HG03196 (cell line): ENCODE data around the gene AKAIN1.
A peak's percentile ranks its signal among the peaks of the same experiment; 100 is the strongest.

ENCODE experiments used
- ATAC-seq: cut with Tn5 transposase; IDR thresholded peaks from one replicate; pipeline ENCODE4 v1.9.1; 2021; ENCODE audit not compliant: unreplicated experiment

The AKAIN1 gene

GRCh38 chr18:5197032-5197434 is at the start of gene AKAIN1:
TSS of gene AKAIN1 (minus strand) at chr18:5197257. CDS start at chr18:5197053, 204 bp downstream.
- ATAC-seq: no peak

- no peak for ATAC-seq
Observed at GRCh38 chr18:5244941-5245340, 47.9 kb upstream of the AKAIN1 start.

DNA sequence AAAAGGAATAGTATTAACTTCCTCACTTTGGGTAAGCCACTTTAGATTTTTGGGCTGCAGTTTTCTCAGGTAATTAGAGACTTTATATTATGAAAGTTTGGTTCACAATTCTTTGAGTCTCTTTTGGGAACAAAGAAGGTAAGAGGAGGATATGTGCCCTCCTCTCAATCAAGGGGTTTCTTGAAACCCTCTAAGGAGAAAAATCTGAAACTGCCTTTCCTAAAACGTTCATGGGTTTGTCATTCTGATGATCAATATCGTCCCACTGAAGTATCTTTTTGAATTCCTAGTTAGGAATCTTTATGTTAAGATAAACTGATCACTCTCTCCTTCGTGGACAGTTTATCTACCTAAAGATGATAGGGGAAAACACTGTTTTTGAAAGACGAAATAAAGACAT is 42.4 kb upstream of the AKAIN1 start:
- ATAC-seq: no peak

- ATAC-seq: peak; percentile 36
Observed at GRCh38 chr18:5238371-5238976, 41.4 kb upstream of the AKAIN1 start.

DNA sequence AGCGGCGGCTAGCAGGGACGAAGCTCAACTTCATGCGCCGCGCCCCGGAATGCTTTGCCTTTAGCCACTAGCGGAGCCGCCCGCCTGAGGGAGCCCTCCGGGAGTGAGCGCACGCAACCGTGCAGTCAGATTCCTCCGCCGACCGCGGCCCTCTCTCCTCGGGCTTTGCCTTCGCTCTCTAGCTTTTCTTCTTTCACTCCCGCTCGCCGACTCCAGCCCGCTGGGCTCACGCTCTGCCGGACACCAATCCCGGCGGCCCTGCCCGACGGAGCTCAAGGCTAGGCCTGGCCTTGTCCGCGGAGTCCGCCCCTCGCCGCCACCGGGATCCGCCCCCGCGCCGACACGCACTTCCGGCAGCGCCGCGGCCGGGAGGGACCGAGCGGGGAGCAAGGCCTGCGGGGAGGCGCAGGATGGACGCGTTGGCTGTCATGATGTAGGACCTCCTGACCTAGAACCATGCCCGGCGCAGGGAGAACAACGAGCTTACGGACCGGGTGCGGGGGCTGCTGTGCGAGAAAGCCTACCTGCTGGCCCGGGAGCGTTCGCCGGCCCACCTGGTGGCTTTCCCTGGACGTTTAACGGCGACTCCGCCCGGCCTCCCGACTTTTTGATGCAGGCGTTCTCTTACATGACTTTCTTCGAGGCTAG is 40.8 kb upstream of the AKAIN1 start:
- peak; percentile 96 for ATAC-seq

DNA sequence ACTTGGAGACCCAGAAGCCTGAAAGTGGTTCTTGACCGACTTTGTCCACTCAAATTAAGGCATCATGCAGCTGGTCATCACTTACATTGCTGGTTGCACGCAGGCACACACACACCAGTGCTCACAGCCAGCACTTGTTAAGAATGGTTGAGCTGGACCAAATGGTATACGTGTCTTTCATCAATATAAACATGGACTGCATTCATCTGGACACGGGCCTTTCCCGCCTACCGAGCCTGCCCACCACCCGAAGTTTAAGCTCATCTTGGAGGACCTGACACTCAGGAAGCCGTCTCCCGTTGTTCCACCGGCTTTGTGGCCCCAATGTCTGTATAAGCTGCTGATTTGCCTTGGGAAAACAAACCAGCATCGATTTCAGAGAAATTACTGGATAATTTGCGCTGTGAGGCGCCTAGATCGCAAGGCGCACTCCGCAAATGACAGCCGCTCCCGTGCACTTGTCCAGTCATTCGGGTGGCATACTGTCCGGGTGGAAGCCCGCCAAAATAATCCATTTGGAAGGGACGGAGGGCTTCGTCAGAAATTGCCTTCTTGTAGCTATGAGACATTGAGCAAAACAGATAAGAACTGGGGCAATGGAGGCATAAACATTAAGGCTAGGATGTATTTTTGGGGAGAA is 40.1 kb upstream of the AKAIN1 start:
- peak; percentile 38 for ATAC-seq

DNA sequence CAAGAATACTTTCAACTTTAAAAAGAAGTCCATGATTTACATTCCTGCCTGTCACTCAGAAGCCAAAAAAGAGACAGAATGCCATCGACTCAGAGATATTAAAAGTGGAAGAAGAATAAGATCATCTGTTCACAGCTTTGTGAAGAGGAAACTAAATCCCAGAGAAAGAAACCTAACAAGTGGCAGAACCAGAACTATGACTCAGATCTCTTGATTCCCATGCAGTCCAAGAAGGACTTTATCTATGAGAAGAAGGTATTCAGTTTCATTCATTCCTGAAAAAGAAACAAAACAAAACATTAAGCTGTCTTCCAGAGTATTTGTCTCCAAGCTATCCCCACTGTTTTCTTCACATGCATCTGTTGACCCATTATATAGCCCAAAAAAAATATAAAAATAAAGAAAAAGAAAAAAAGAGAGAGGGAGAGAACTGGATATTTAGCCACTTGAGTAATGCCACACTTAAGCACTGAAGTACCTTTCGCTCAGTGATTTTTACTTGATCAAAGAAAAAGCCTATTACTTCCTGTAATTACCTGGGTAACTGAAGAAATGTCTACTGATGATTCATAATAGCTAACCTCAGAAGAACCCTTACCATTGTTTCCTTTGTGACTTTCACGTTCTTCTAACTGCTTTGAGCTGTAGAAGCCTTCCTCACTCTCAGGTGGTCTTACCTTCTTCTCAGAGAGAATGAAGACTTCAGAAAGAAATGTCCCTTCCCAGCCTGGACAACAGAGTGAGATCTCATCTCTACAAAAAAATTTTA is 17.7 kb upstream of the AKAIN1 start:
- no peak for ATAC-seq

- no peak for ATAC-seq
Observed at GRCh38 chr18:5207471-5208150, 10.6 kb upstream of the AKAIN1 start.

DNA sequence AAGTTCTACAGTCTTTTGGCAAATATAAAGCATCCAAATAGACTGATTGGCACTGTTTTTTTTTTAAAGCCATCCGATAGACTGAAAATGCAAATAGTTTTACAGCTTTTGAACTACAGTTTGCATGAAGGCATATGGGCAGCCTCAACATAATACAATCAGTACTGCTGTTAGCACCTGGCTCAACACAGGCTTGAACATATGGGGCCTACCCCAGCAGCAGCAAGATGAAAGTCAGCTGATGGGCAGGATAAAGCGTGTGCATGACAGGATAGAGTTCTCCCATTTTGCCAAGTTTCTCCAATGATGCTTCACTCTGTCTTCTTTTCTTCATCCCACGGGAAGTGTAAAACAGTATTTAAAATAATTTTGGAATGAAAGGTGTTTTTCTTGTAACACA is 1.3 kb upstream of the AKAIN1 start:
- no peak for ATAC-seq

- ATAC-seq: no peak
Observed at GRCh38 chr18:5197461-5197860, 404 bp upstream of the AKAIN1 start.

GRCh38 chr18:5196253-5197031 is 615 bp downstream of the AKAIN1 start:
- no peak for ATAC-seq

DNA sequence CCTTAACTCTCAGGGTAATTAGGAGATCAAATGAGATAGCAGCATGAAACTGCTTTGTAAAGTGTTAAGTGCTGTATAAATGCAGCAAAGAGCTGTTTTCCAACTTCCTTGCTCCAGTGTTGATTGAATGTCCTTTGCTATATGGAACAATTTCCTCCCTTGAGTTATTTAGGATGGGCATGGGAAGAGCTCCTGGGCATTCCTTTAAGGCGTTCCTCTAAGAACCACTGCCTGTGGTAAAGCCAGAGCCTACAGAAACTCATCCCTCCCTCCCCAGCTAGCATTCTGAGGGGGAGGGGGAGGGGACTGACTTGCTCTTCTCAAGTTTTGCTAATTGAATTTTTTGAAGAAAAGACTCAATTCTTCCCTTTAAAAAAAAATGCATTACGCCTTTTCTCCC is 1.4 kb downstream of the AKAIN1 start:
- ATAC-seq: no peak

DNA sequence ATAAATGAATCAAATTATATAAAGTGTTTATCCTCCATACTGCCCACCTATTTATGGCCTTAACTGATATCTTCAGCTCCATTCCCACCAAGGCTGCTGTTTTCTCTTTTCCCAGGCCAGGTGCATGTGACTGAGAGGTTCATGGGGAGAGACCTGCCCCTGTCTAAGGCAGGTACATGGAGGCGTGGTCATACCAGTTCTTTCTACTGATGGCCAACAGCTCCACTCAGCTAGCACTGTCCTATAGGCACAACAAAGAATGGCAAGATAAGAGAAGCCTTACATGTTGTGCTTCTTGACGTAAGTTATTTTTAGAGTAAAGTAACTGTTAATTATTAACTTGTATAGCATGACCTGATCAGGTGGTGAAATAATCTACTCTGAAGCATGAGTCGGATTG is 16.8 kb downstream of the AKAIN1 start:
- ATAC-seq: no peak

DNA sequence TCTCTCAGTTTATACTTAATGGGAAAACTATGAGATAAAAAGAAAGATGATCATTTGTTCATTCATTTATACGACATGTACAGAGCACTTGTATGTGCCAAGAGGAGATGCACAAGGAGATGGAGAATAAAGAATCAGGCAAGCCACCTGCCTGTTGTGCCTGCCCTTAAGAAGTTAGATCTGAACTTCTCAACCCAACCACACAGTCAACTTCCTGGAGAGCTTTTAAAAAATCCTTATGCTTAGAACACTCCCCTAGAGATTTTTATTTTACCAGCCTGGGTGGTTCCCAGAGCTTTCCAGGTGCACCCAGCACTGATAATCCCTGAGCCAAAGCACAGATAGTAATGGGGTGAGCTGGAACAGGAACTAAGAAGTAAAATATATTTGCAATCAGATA is 18.5 kb downstream of the AKAIN1 start:
- no peak for ATAC-seq

GRCh38 chr18:5175378-5175777 is 21.7 kb downstream of the AKAIN1 start:
- ATAC-seq: peak; percentile 67

- ATAC-seq: no peak
Observed at GRCh38 chr18:5173646-5174045, 23.4 kb downstream of the AKAIN1 start.

GRCh38 chr18:5173236-5173635 is 23.8 kb downstream of the AKAIN1 start:
- ATAC-seq: no peak

- no peak for ATAC-seq
Observed at GRCh38 chr18:5167831-5168230, 29.2 kb downstream of the AKAIN1 start.

- ATAC-seq: no peak
Observed at GRCh38 chr18:5166606-5167280, 30.3 kb downstream of the AKAIN1 start.

DNA sequence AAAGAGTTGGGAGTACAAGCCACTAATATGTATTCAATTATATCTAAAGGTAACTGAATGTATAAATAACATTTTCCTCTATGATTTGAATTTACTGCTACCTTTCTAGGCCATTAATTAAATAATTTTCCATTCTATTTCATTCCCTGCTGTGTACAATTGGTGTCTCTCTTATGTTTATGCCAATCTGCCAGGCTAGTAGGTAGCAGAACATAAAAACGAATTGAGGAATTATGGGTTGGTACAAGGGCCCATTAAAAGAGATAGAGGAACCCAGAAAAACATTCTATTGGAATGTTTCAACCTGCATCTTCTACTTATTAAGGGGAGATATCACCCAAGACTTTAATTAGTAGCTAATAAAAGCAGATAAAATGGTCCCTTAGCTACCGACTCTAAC is 32.2 kb downstream of the AKAIN1 start:
- ATAC-seq: no peak
